Transverse colon (tissue), 3 donors: ENCODE results near the gene CNTNAP2.

ENCODE experiments used
- CTCF ChIP-seq, 5 experiments: fragments of 200-600 bp in 3 of 5; fragments of 450-650 bp in 2 of 5; sonication (generic) in 3 of 5; IDR thresholded peaks; 1 replicate in 2 of 5; 2 replicates in 3 of 5; pipeline ENCODE4 v1.5.1; 2016 to 2017; ENCODE audit warnings: antibody characterized with exemption in 5 of 5, inconsistent platforms in 3 of 5, mild to moderate bottlenecking in 2 of 5, moderate library complexity in 1 of 5
- POLR2A ChIP-seq: fragments of 450-650 bp; IDR thresholded peaks from one replicate; pipeline ENCODE4 v1.6.1; 2016; ENCODE audit warnings: antibody characterized with exemption, mild to moderate bottlenecking, moderate library complexity

- TF ChIP-seq POLR2A = no peak
- no peak for TF ChIP-seq CTCF (IDR thresholded peaks at IDR 0.05)
Observed at GRCh38 chr7:146781352-146782116, 664.9 kb downstream of the CNTNAP2 start.
